ENCODE data around the gene VPREB3. TPM values are rescaled to one million over a fixed set of nuclear protein-coding genes. Genes with fewer than 3 reads are reported as not detected.

The VPREB3 gene
- total and polyA plus RNA-seq, 2 of the 8 experiments (the other 6 are each of a cell fraction or from before 2014, with no cell fraction given): 0.52 to 4.6 TPM

DNA sequence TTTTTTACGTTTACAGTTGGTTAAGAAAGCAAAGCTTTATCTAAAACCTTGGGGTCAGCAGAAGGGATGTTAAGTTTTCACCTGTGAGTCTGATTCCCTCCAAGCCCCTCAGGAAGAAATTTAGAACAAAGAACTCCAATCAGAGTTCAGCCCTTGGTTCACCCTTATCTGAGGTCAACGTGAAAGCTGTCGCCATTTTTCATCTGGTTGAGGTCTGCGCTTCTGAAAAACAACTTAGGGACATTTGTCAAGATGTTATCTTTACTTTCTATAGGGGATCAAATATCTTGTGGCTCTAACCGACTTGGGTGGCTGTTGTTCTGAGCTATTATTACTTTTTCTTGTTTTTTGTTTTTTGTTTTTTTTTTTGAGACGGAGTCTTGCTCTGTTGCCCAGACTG lies 33.4 kb downstream of the VPREB3 start:
- H2AK5ac ChIP-seq (ENCODE audit: low read depth, low read length): no peak overlapping the region
- no peak overlapping the region for H3K9ac ChIP-seq (replicated peaks in 1 of 4; ENCODE audit: extremely low read depth in 1 of 4, low read depth in 3 of 4, low read length in 3 of 4)
- H3K4me2 ChIP-seq (ENCODE audit: insufficient read depth in 1 of 2, low read depth in 2 of 2, low read length in 2 of 2): no peak overlapping the region
- H4K20me1 ChIP-seq (replicated peaks in 1 of 2; ENCODE audit: control insufficient read depth in 1 of 2, insufficient read depth in 2 of 2, low read length in 2 of 2): no peaks in the 10 kb centered on the region
- FAIRE-seq (no peak), DNase-seq (ENCODE audit: low read depth in 1 of 2, low spot score in 2 of 2) (no peak)
- no peak overlapping the region for H3K4ac ChIP-seq (replicated peaks; ENCODE audit: insufficient read length, low read depth, low read length)
- peaks cover 3% of the 10 kb centered on the region; the same call in 1 of the 2 replicates for H3K79me1 ChIP-seq (ENCODE audit: low read depth, low read length)
- H2BK15ac ChIP-seq (ENCODE audit: low read length): no peak overlapping the region
- no peak overlapping the region for H2AFZ ChIP-seq (ENCODE audit: low read length)
- H2BK5ac ChIP-seq (ENCODE audit: low read depth, low read length): no peak overlapping the region
- H2BK20ac ChIP-seq (ENCODE audit: low read length): no peak overlapping the region
- no peak overlapping the region for H3K23ac ChIP-seq (ENCODE audit: insufficient read length)
- H3K14ac ChIP-seq (ENCODE audit: insufficient read length): no peak overlapping the region
- no peaks in the 10 kb centered on the region for H3K36me3 ChIP-seq (ENCODE audit: control insufficient read depth in 2 of 4, insufficient read depth in 4 of 4, low read length in 3 of 4)
- no peak overlapping the region for H4K8ac ChIP-seq (ENCODE audit: extremely low read depth, insufficient read depth, low read length)
- H3K27me3 ChIP-seq (replicated peaks in 1 of 4; ENCODE audit: control insufficient read depth in 3 of 4, extremely low read depth in 1 of 4, insufficient read depth in 3 of 4, low read length in 3 of 4): no peaks in the 10 kb centered on the region
- CTCF ChIA-PET (ENCODE audit: partially characterized antibody): interaction anchor here (0.5 to 0.6 kb wide), 2 partner anchors 23 to 87 kb away, joined by 3 read pairs; no protein-coding TSS in a partner anchor
- no peak overlapping the region for H3K56ac ChIP-seq (replicated peaks; ENCODE audit: insufficient read length, low read depth, low read length)
- no peak overlapping the region for H2BK120ac ChIP-seq (replicated peaks; ENCODE audit: low read depth, low read length)
- H4K5ac ChIP-seq (ENCODE audit: insufficient read length, low read depth, low read length): no peak overlapping the region
- H3K18ac ChIP-seq (ENCODE audit: extremely low read depth, low read length): no peak overlapping the region
- peaks cover 0 to 4% of the 10 kb centered on the region in 2 experiments; a peak in 1 of 4 replicates for H3K79me2 ChIP-seq (ENCODE audit: control insufficient read depth in 1 of 2, insufficient read depth in 2 of 2, low read length in 2 of 2)
- POLR2A ChIA-PET (ENCODE audit: partially characterized antibody): no interaction called here
- H3K27ac ChIP-seq (ENCODE audit: low read depth, low read length): no peak overlapping the region
- no peak overlapping the region for H2BK12ac ChIP-seq (ENCODE audit: low read depth, low read length)
- TF ChIP-seq ZNF274 (IDR thresholded peaks at IDR 0.05; ENCODE audit: borderline replicate concordance, extremely low read depth, low read length): no peak
- TF ChIP-seq BRCA1 (IDR thresholded peaks at IDR 0.05; ENCODE audit: low read depth, low read length): no peak
- no peak for TF ChIP-seq POLR2AphosphoS5 (IDR thresholded peaks at IDR 0.05; ENCODE audit: low read depth, low read length)
- TF ChIP-seq SAP30 (IDR thresholded peaks at IDR 0.05; ENCODE audit: insufficient read depth, insufficient replicate concordance, low read length): no peak
- TF ChIP-seq YY1 (IDR thresholded peaks at IDR 0.05; ENCODE audit: low read depth, low read length): no peak
- TF ChIP-seq RBBP5 (IDR thresholded peaks at IDR 0.05; ENCODE audit: borderline replicate concordance, low read depth, low read length): no peak
- TF ChIP-seq, protein P1, sequence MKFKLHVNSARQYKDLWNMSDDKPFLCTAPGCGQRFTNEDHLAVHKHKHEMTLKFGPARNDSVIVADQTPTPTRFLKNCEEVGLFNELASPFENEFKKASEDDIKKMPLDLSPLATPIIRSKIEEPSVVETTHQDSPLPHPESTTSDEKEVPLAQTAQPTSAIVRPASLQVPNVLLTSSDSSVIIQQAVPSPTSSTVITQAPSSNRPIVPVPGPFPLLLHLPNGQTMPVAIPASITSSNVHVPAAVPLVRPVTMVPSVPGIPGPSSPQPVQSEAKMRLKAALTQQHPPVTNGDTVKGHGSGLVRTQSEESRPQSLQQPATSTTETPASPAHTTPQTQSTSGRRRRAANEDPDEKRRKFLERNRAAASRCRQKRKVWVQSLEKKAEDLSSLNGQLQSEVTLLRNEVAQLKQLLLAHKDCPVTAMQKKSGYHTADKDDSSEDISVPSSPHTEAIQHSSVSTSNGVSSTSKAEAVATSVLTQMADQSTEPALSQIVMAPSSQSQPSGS (IDR thresholded peaks at IDR 0.05; ENCODE audit: low read length): no peak
- no peak for TF ChIP-seq TEAD4 (IDR thresholded peaks at IDR 0.05; ENCODE audit: low read depth, low read length)
- TF ChIP-seq EZH2 (IDR thresholded peaks at IDR 0.05; ENCODE audit: low read depth, low read length, severe bottlenecking): no peak
- no peak for TF ChIP-seq PHF8 (conservative IDR thresholded peaks at IDR 0.05; ENCODE audit: low read depth, low read length)
- TF ChIP-seq SP1 (IDR thresholded peaks at IDR 0.05; ENCODE audit: low read depth, low read length): no peak
- no peak overlapping the region for H3K4me3 ChIP-seq (ENCODE audit: extremely low read depth in 1 of 4, insufficient read depth in 2 of 4, low read depth in 3 of 4, low read length in 4 of 4)
- H3K9me3 ChIP-seq (ENCODE audit: insufficient read depth in 2 of 2, low read depth in 1 of 2, low read length in 1 of 2): no peaks in the 10 kb centered on the region
- H3K23me2 ChIP-seq (ENCODE audit: low read depth, low read length): no peaks in the 10 kb centered on the region
- 90% methylated on average over 6 of the region's 6 CpGs; no CpG with 5 or more reads in 1 of the 2 experiments for WGBS, 2 experiments (ENCODE audit: extremely low coverage in 1 of 2, insufficient coverage in 1 of 2, insufficient read length in 1 of 2, insufficient replicate concordance in 2 of 2, low coverage in 1 of 2, low lambda C conversion rate in 2 of 2, missing lambda C conversion rate in 1 of 2)
- H3K4me1 ChIP-seq (replicated peaks in 1 of 4; ENCODE audit: control insufficient read depth in 3 of 4, insufficient read depth in 4 of 4, low read length in 3 of 4): peaks cover 0 to 5% (median 2%) of the 10 kb centered on the region in 4 experiments; a peak in 5 of 7 replicates
- no peak overlapping the region for H4K91ac ChIP-seq (replicated peaks; ENCODE audit: insufficient read length, low read length)
